ENCODE data around the gene MGAT4A.
"Not testable (repeated sequence)": the region's sequence is repeated elsewhere in the genome, so short reads cannot be mapped to it uniquely, and the experiment has no call there.

MGAT4A gene

DNA sequence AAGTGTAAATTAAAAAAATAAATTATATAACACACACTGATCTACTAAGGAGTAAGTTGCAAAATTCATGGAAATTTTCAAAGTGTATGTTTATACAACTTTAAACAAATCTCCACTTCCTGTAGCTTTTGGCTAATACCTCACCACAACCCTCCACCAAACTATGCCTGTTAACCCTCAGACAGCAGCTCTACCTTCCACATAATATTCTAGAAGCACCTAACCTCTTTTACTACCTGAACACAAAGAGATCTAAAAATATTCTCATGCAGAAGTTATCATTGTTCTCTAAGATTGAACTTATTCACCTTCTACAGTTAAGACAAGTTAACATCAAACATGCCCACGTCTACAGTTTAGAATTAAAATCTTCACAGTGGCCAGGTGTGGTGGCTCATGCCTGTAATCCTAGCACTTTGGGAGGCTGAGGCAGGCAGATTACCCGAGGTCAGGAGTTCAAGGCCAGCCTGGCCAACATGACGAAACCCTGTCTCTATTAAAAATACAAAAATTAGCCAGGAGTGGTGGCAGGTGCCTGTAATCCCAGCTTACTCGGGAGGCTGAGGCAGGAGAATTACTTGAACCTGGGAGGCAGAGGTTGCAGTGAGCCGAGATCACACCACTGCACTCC is 2.7 kb downstream of the MGAT4A start:
- not testable (repeated sequence) for DNase-seq

DNA sequence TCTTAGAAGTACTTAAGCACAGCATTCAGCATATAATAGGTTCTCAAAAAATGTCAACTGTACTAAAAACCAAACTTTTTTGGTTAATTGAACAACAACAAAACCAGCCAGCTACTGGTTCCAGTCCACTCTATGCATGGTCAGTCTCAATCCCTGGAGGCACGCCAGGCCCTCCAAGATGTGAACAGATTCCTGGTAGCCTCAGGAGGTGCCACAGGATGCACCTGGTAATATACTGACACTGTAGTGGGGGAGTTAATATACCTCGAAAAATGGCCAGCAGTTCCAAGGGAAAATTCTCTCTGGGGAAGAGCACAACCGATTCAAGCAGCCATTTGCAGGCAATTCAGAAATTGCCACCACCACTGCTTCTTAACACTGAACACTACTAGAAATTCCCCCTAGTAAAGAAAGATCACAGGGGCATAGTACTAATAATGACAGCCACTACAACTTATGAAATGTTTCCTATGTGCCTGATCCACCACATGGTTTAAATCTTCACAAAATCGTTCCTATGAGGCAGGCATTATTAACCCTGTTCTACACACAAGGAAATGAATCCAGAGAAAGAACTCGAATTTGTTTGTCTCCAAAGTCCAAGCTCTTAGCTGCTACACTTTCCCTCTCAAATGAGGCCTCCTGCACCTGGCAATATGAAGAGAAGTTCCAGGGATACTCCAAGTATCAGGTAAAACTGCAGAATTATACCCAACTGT is 3.4 kb downstream of the MGAT4A start:
- DNase-seq: no peak

DNA sequence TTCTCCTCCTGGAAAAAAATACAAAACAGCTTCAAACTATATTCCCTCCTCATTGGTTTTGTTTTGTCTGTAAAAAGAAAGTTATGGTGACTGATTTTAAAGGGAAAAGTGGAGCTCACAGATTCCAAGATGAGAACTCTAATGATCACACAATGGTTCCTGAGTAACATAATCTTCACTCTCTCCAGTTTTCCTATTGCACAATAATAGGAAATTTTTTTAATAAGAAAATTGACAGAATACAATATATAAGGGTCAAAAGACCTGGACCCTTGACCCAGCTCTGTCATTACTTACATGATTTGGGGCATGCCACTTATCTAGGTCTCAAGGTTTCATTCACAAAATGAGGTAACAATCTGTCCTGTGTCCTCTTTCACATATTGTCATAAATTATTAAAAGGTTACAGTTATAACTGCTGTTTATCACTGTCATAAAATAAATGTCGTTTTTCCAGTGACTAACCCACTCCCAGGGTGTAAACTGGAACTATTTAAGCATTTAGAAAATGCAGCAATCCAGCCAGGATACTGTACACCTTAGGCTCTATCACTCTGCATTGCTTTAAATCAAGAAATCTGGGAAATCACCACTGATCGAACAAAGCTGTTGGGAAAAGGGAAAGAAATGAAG is 4.1 kb downstream of the MGAT4A start:
- no peak for DNase-seq

DNA sequence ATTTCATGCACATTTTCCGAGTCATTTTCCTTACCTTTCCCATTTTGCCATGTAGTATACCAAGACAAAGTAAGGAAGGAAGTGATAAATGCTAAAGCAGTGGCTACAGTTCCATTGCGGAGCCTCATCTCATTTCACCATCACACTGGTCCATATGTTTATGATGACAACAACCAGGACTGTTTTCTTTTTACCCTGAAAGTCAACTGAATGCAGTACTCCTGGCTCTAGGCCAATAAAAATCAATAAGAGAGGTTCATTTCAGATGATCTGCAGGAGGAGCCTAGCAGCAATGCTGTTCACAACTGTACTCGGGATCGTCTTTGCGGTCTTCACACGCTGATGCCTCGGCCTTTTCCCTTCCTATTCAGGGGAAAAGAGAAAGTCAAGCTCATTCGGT is 4.7 kb downstream of the MGAT4A start:
- DNase-seq: no peak

DNA sequence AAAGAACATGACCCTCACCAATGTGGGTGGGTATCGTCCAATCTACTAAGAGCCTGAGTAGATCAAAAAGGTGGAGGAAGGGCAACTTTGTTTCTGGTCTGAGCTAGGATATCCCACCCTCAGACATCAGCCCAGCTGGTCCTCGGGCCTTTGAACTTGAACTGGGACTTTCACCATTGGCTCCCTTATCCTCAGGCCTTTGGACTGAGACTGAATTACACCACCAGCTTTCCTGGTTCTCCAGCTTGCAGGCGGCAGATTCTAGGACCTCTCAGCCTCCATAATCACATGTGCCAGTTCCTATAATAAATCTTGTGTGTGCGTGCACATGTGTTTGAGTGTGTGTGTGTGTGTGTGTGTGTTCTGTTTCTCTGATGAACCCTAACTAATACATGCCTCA is 10.6 kb downstream of the MGAT4A start:
- no peak for DNase-seq

DNA sequence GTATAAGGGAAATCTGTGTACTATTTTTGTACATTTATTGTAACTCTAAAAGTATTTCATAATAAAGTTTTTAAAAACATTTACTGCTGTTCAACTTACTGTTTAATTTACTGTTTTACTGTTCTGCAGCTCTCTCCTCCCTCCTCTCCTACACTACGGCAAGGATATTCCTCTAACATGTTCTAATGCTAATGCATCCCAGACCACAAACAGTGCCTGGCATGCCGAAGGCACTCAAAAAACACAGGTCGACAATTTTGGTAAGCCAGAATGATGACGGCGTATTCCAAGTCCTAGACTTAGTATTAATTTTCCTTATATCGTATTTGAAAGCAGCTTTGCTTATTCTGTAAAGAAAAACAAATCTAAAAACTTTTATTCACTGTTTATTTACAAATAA is 13.3 kb downstream of the MGAT4A start:
- no peak for DNase-seq

DNA sequence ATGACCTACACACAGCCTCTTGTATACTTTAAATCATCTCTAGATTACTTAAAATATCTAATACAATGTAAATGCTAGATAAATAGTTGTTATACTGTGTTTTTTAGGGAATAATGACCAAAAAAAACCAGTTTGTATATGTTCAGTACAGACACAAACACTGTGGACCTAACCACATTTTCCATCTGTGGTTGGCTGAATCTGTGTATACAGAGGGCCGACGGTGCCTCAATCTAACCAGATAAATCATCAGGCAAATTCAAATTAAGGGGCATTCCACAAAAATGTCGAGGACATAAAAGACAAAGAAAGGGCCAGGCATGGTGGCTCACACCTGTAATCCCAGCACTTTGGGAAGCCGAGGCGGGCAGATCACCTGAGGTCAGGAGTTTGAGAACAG is 14.1 kb downstream of the MGAT4A start:
- no peak for DNase-seq

DNA sequence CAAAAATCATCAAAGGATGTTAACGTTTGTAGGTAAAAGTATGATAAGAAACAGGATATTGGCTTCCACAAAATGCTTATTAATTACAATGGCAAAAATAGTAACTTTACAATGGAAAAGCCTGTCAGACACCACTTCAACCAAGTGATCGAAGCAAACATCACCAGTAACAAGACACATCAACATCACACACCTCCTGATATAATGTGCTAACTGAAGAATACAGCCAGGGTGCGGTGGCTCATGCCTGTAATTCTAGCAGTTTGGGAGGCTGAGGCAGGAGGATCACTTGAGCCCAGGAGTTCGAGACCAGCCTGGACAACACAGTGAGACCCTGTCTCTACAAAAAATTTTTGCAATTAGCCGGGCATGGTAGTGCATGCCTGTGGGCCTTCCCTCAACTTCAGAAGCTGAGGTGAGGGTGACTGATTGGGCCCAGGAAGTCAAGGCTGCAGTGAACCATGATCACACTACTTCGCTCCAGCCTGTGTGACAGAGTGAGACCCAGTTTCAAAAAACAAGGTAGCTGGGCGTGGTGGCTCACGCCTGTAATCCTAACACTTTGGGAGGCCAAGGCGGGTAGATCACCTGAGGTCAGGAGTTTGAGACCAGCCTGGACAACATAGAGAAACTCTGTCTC is 15.0 kb downstream of the MGAT4A start:
- DNase-seq: no peak

DNA sequence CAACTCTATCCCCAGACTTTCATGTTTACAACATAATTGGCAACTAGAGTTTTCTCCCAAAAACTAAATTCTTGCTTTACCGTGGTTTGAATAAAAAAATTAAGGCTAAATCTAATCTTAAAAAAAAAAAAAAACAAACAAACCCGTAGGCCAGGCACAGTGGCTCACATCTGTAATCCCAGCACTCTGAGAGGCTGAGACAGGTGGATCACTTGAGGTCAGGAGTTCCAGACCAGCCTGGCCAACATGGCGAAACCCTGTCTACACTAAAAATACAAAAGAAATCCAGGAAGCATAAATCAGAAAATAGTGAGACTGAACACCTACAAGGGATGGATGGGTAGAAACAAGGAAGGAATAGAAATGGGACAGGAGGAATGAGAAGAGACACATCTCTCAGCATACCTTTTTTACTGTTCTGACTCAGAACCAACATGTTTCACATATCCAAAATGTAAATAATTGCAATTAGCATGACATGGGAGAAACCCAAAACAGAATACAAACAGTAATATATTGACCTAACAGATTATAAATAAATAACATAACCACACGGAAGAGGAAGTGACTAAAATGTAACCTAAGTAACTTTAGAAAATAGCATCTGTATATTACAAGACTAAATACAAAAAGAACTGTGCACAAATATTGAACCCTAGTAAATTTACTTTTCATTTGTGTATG is 17.5 kb downstream of the MGAT4A start:
- no peak for DNase-seq

DNA sequence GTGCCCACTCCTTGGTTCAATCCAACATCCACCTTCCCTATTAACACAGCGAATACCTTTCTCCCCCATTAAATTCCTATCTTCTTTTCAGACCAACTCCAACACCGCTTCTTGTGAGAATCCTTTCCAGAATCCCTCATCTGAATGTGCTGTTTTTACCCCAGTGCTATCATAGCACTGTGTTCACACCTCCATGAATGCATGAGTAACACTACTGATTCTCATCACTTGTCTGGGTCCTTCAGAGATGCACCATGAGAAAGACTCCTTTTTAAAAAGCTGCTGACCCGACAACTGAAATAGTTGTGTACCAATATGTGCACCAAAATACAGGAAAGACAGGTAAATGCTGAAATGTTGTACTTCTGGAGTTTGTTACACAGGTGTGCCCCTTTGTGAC is 18.8 kb downstream of the MGAT4A start:
- DNase-seq: no peak

DNA sequence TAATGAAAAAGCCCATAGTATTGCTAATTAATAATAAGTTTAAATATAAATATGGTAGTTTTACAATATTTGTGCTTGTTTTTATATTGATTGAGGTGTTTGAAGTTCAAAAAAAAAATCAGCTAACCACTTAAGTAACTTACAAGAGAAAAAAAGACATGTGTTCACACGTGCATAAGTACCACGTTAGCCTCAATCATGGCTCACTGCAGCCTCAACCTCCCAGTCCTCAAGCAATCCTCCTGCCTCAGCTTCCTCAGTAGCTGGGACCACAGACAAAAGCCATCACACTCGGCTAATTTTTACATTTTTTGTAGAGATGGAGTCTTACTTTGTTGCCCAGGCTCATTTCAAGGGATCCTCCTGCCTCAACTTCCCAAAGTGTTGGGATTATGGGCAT is 19.4 kb downstream of the MGAT4A start:
- DNase-seq: no peak

DNA sequence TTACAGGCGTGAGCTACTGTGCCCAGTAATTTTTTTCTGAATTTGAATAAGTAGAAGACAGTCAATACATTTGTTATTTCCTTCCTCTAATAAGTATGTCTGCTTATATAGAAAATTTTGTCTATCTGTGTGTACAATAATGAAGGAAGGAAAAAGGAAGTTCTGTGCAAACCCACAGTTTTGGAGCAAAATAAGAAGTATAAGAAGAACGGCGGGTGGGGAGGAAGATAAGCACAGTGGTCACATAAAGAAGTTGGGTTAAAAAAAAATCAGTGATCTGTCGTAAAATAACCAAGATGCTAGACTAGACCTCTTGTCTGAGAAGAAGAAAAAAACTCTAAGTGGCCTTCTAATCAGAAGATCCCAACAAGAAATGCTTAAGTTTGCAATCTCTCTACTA is 20.2 kb downstream of the MGAT4A start:
- DNase-seq: no peak

DNA sequence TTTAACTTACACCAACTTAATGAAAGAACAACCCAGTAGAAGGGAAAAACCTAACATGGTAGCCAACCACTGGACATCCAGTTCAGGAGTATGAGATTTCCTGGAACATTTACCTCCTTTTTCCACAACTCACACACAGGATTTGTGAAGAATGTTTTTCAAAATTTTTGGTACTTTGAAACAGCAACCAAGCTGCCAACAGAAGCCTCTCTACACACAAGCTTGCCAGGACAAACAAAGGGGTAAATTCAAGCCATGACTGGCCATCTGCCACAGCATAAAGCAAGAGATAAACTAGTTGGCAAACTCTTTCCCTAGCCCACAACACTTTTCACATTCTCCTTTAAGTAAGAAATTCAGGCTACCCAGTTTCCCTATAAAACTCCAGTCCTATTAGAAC is 21.4 kb downstream of the MGAT4A start:
- no peak for DNase-seq

DNA sequence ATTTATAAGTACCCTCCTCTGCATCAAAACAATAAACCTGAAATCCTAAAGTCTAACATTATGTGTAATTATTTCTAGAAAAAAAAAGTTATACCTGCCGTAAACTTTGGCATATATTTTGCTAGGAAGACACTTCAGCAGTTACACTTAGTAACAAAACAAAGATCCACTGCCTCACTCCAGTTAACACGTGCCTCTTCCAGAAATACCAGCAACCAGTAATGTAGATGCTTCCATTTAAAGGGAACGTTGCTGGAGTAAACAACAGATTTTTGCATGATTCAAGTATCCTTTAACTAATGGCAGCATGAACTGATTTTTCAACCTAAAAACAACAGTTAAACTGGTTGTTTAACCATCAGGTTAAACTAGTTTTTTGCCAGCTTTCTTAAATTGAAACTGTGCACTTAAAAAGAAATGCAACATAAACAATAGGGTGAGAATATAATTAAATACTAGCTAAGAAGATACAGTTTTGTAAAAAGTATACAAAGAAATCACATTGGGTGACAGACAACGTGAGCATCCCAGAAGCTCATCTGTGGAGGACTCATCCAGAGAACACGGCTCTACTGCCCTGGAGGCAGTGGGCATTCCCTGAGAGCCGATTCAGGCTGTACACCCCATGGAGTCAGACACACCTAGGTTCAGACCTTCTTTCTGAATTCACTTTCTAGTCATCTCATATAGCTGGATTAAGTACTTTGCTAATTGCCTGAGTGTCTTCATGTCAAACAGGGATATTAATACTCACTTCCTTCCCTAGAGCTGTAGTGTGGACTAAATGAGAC is 22.3 kb downstream of the MGAT4A start:
- DNase-seq: no peak

DNA sequence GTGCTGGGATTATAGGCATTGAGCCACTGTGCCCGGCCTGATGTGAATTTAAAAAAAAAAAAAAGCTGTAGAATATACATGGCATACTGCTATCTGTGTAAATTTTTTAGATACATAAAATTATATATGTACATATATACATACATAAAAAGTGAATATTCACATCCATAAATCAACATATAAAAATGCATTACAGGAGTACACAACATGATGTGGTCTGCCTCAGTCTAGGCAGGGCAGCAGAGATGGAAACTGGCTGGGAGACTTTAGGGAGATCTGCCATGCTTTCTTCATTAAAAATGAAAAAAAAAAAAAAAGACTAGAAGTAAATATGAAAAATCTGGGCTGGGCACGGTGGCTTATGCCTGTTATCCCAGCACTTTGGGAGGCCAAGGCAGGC is 24.3 kb downstream of the MGAT4A start:
- no peak for DNase-seq

DNA sequence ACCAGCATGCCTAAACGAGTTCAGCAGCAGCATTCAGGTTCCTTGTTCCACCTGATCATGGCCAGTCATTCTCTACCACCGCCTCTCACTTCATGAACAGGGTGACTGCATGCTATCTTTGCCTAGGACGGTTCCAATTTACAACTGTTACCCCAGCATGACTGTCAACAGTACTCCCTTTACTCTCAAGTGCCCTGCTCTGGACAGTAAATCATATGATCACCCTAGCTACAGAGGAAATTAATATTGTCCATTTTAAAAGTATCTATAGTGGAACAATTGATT is 25.7 kb downstream of the MGAT4A start:
- no peak for DNase-seq

DNA sequence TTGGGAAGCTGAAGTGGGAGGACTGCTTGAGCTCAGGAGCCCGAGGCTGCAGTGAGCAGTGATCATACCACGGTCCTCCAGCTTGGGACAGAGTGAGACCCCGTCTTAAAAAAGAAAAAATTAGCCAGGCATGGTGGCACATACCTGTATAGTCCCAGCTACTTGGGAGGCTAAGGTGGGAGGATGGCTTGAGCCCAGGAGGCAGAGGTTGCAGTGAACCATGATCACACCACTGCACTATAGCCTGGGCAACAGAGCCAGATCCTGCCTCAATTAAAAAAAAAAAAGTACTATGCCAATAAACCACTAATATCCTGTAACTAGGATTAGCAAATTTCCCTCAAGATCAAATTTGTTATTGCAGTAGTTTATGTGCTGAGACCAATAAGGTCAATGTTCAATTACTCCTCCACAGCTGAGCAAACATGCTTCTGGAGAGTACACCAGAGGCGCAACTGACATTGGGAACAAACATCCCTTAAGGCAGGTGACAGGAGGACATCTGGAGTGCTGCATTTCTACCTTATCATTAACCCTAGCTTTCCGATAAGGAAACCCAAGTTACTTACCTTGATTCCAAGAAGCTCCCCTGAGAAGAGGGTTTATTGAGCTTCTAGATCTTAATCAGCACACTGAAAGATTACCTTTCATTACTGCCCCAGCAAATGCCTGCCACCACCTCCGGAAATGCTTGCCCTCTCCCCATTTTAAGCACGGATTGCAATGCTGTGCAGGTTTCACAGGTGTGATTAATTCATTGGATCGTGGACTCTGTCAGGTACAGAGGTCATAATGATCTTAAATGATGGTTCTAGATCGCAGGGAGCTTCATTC is 26.2 kb downstream of the MGAT4A start:
- no peak for DNase-seq

DNA sequence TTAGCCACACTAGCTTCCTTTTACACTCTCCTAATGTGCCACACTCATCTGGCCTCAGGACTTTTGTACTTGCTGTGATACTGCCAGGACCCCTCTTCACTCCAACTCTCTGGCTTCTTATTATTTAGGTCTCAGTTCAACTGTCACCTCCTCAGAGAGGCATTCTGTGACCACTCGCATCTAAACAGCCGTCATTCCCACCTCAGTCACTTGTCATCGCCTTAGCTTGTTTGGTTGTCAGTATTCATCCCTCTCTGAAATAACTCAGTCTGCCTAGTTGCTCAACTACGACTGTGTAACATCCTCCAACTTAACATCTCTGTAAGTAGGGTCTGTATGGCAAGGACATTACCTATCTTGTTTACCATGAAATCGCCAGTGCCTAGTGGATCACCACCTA is 27.2 kb downstream of the MGAT4A start:
- no peak for DNase-seq

DNA sequence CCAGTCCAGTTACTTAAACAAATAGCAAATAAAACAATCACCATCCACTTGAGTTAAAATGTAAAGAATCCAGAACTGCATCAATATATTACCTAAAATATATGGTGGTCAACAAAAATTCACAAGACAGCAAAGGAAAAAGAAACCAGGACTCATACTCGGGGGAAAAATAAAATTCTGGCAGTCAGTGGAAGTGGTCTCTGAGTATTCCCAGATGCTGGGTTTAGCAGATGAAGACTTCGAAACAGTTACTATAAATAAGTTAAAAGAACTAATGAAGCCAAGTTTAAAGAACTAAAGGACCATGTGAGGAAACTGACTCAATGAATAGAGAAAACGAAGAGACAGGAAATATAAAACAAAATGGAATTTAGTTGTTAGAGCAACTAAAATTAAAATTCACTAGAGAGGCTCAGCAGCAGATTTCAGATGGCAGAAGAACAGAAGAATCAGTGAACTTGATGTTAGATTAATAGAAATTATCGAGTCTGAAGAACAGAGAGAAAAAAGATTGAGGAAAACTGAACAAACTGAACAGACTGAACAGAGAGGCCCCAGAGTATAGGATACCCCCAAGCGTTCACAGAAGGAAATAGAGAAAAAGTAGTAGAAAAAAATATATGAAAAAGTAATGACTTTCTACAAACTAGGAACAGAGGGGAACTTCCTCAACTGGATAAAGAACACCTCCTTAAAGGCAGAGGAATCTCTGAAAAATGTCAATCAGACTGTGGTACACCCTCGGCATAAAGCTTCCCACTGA is 27.9 kb downstream of the MGAT4A start:
- no peak for DNase-seq

DNA sequence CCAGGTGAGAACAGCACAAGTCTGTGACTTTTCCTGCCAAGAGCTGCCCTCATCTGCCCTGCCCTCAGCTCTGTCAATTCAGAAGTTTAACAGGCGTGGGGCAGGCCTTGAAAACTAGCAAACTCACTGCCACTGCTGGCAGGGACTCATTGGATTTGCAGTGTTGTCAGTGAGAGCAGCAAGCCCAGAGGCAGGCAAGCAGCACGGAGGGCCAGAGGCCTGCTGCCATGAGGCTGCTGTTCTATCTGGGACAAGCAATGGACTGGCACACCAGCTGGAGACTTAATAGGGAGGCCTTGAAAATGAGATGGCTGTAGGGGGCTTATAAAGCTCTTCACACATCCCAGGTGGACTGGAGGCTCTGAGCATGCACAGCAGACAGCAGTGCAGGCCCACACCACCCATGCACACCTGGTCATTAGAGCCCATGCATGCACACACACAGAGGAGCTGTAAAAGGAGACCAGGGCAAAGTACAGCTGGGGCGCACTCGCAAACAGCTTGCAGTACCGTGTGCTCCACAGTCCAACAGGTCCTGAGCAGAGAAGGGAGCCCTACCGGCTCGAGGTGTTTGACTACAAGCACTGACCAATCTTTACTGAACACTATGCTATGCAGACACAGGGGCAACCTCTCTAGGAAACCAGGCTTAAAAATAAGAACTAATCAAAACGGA is 28.7 kb downstream of the MGAT4A start:
- DNase-seq: no peak

DNA sequence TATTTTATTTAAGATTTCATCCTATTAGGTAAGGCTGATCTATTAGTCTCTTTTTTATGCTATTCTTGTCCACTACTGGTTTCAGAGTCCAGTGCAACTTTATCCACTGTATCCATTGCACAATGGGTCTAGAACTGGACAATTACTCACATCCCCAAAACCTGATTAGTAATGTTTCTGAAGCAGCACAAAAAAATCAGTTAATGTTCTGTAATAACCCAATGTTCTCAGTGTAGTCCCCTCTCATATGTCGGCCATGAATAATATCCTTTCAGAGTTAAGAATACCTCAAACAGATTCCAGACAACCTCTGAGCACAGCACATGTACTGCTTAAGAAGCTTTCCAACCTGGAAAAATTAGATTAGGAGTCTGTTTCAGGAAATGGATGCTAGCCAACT is 29.7 kb downstream of the MGAT4A start:
- no peak for DNase-seq

Measured in activated CD8-positive, alpha-beta memory T cell treated with anti-CD3 and anti-CD28 coated beads for 24 hours (primary cell).